ENCODE measurements around the gene FGFR1OP2.

Gene FGFR1OP2

GRCh38 chr12:27005495-27005894, 67.2 kb downstream of the FGFR1OP2 start:
- no peak for TF ChIP-seq CTCF (IDR thresholded peaks at IDR 0.05)
- Mint-ChIP-seq H3K27ac (no peak overlapping the region), H3K4me1 (peaks cover 19% of the 10 kb centered on the region), H3K9me3 (no peaks in the 10 kb centered on the region), H3K4me3 (no peak overlapping the region), H3K27me3 (ENCODE audit: low read depth, poor library complexity) (no peaks in the 10 kb centered on the region), H3K36me3 (ENCODE audit: low read depth) (peaks cover 12% of the 10 kb centered on the region)
- DNase-seq: no peak

- H3K27me3 Mint-ChIP-seq (ENCODE audit: low read depth, poor library complexity): no peaks in the 10 kb centered on the region
Observed at GRCh38 chr12:27006797-27007467, 68.7 kb downstream of the FGFR1OP2 start.

GRCh38 chr12:27008081-27008480, 69.8 kb downstream of the FGFR1OP2 start:
- Mint-ChIP-seq H3K9me3 (no peaks in the 10 kb centered on the region), H3K27me3 (ENCODE audit: low read depth, poor library complexity) (no peaks in the 10 kb centered on the region), H3K27ac (no peak overlapping the region), H3K4me3 (no peak overlapping the region), H3K36me3 (ENCODE audit: low read depth) (no peaks in the 10 kb centered on the region), H3K4me1 (peaks cover 35% of the 10 kb centered on the region)
- no peak for TF ChIP-seq CTCF (IDR thresholded peaks at IDR 0.05)
- DNase-seq: no peak

More at GRCh38 chr12:27006797-27007467, 68.7 kb downstream of the FGFR1OP2 start:
- H3K4me3 Mint-ChIP-seq: no peak overlapping the region
- DNase-seq: no peak
- H3K9me3 Mint-ChIP-seq: no peaks in the 10 kb centered on the region
- no peak for TF ChIP-seq CTCF (IDR thresholded peaks at IDR 0.05)
- peaks cover 2% of the 10 kb centered on the region for H3K36me3 Mint-ChIP-seq (ENCODE audit: low read depth)
- H3K27ac Mint-ChIP-seq: no peak overlapping the region
- peaks cover 28% of the 10 kb centered on the region for H3K4me1 Mint-ChIP-seq

GRCh38 chr12:27009881-27010301, 71.6 kb downstream of the FGFR1OP2 start:
- Mint-ChIP-seq H3K36me3 (ENCODE audit: low read depth) (no peaks in the 10 kb centered on the region), H3K27me3 (ENCODE audit: low read depth, poor library complexity) (no peaks in the 10 kb centered on the region), H3K4me1 (peaks cover 32% of the 10 kb centered on the region), H3K27ac (no peak overlapping the region), H3K9me3 (no peaks in the 10 kb centered on the region), H3K4me3 (no peak overlapping the region)
- TF ChIP-seq CTCF (IDR thresholded peaks at IDR 0.05): no peak
- no peak for DNase-seq

GRCh38 chr12:27012239-27012981, 74.1 kb downstream of the FGFR1OP2 start:
- Mint-ChIP-seq H3K4me3 (peak overlapping the region; percentile 94), H3K36me3 (ENCODE audit: low read depth) (no peaks in the 10 kb centered on the region), H3K9me3 (no peaks in the 10 kb centered on the region), H3K27ac (no peak overlapping the region), H3K4me1 (peaks cover 24% of the 10 kb centered on the region), H3K27me3 (ENCODE audit: low read depth, poor library complexity) (no peaks in the 10 kb centered on the region)
- TF ChIP-seq CTCF (IDR thresholded peaks at IDR 0.05): no peak
- no peak for DNase-seq

GRCh38 chr12:27012982-27013255, 74.6 kb downstream of the FGFR1OP2 start:
- Mint-ChIP-seq H3K4me3 (peak overlapping the region; percentile 94), H3K36me3 (ENCODE audit: low read depth) (no peaks in the 10 kb centered on the region), H3K4me1 (peaks cover 24% of the 10 kb centered on the region), H3K9me3 (no peaks in the 10 kb centered on the region), H3K27me3 (ENCODE audit: low read depth, poor library complexity) (peaks cover under 1% of the 10 kb centered on the region), H3K27ac (no peak overlapping the region)
- TF ChIP-seq CTCF (IDR thresholded peaks at IDR 0.05): no peak
- DNase-seq: no peak
